A673 (cell line): ENCODE data around the gene RPS6KL1. TPM values are rescaled to one million over a fixed set of nuclear protein-coding genes. Genes with fewer than 3 reads are reported as not detected.

Source experiments
- BruUV-seq: library from RNA; stranded (reverse); fragments of 400-500 nt; replicated peaks from 2 replicates; lab custom pipeline; 2021; lab: Mats Ljungman, UMichigan
- CTCF ChIA-PET: fragments of 300-600 bp; sonication (Branson Sonifier 250); formaldehyde crosslinking; loops from one replicate; lab custom pipeline; 2022; ENCODE audit warnings: antibody characterized with exemption; lab: Charles Lee
- POLR2A ChIA-PET: fragments of 300-600 bp; sonication (Branson Sonifier 250); formaldehyde crosslinking; loops from one replicate; lab custom pipeline; 2022; ENCODE audit warnings: antibody characterized with exemption; ENCODE audit not compliant: low non-redundant PET; lab: Charles Lee
- DNase-seq: peaks from one replicate; pipeline ENCODE4 v3.0.0-alpha.2; 2015; ENCODE audit warnings: low spot score
- H3K27ac ChIP-seq: fragments of 200-600 bp; sonication (generic); 2 replicates; pipeline ENCODE4 v1.5.1; 2016; ENCODE audit warnings: mixed run types, low read depth, mild to moderate bottlenecking, mixed read lengths, antibody characterized with exemption, low read length; ENCODE audit not compliant: poor library complexity, severe bottlenecking
- H3K27me3 ChIP-seq: fragments of 200-600 bp; sonication (generic); replicated peaks from 2 replicates; pipeline ENCODE4 v1.6.1; 2017; ENCODE audit warnings: mixed run types, low read depth, mild to moderate bottlenecking, mixed read lengths, antibody characterized with exemption, low read length; ENCODE audit not compliant: insufficient read depth, poor library complexity
- H3K36me3 ChIP-seq: fragments of 200-600 bp; sonication (generic); 2 replicates; pipeline ENCODE4 v1.6.1; 2016; ENCODE audit warnings: mixed run types, mild to moderate bottlenecking, mixed read lengths, antibody characterized with exemption, low read length; ENCODE audit not compliant: insufficient read depth, poor library complexity, severe bottlenecking
- H3K4me1 ChIP-seq: fragments of 200-600 bp; sonication (generic); 2 replicates; pipeline ENCODE4 v1.6.1; 2017; ENCODE audit warnings: mixed run types, mild to moderate bottlenecking, mixed read lengths, antibody characterized with exemption, low read length; ENCODE audit not compliant: insufficient read depth, poor library complexity, severe bottlenecking
- H3K4me3 ChIP-seq: fragments of 200-600 bp; sonication (generic); 2 replicates; pipeline ENCODE4 v1.5.1; 2016; ENCODE audit warnings: low read depth, mixed run types, mild to moderate bottlenecking, mixed read lengths, low read length; ENCODE audit not compliant: poor library complexity, severe bottlenecking
- H3K9me3 ChIP-seq: fragments of 200-600 bp; sonication (generic); 2 replicates; pipeline ENCODE4 v1.6.1; 2016; ENCODE audit warnings: mixed run types, low read depth, mild to moderate bottlenecking, mixed read lengths, antibody characterized with exemption, low read length; ENCODE audit not compliant: poor library complexity, severe bottlenecking
- EZH2 ChIP-seq: fragments of 200-600 bp; sonication (generic); IDR thresholded peaks from 2 replicates; pipeline ENCODE4 v1.6.1; 2017; ENCODE audit warnings: borderline replicate concordance, low read depth, mild to moderate bottlenecking, mixed read lengths, antibody characterized with exemption, low read length; ENCODE audit not compliant: poor library complexity, severe bottlenecking
- intact Hi-C: fragments of 100-400 bp; cut with micrococcal nuclease; formaldehyde crosslinking; loops from one replicate; pipeline ENCODE4 v1.10.0; 2022; ENCODE audit not compliant: unreplicated experiment
- total RNA-seq: library from RNA; stranded (reverse); gene quantifications from 2 replicates; pipeline ENCODE4 v1.2.3, GENCODE V29; 2021
- TF ChIP-seq, protein P1 (sequence below): fragments of 300-800, 200-600 bp; sonication (generic); conservative IDR thresholded peaks from 2 replicates; pipeline ENCODE4 v1.5.1; 2017; ENCODE audit warnings: low read depth, mild to moderate bottlenecking, antibody characterized with exemption, low read length, moderate library complexity, mixed read lengths

RPS6KL1 gene
- total RNA-seq, 1 experiment from 2014 or later: 0.80 TPM

DNA sequence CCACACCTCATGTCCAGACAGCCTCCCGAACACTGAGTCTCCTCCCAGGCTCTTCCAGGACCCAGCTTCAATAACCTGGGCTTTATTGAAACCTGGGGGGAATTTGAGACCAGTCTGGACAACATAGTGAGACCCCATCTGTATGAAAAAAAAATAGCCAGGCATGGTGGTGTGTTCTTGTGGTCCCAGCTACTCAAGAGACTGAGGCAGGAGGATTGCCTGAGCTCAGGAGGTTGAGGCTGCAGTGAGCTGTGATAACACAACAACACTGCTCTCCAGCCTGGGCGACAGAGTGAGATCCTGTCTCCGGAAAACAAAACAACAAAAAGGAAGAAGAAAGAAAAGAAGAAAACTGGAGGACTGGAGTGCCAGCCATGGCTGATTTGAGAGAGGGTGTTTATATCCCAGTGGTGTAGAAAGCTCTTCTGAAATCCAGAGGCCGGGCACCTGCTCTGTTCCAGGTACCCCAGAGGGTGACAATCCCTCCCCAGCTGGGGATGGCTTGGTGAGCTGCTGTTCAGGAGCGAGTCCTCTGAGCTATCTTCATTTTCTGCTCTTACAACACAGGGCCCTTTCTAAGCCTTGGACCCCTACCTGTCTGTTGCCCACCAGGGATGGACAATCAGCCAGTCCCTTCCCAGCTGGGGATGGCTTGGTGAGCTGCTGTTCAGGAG is 38.3 kb upstream of the RPS6KL1 start:
- Histone ChIP-seq H3K36me3 (no peaks in the 10 kb centered on the region), H3K9me3 (no peaks in the 10 kb centered on the region), H3K4me3 (no peak overlapping the region), H3K27ac (no peak overlapping the region), H3K27me3 (no peaks in the 10 kb centered on the region), H3K4me1 (no peaks in the 10 kb centered on the region)
- TF ChIP-seq EZH2: no peak
- TF ChIP-seq, protein P1, sequence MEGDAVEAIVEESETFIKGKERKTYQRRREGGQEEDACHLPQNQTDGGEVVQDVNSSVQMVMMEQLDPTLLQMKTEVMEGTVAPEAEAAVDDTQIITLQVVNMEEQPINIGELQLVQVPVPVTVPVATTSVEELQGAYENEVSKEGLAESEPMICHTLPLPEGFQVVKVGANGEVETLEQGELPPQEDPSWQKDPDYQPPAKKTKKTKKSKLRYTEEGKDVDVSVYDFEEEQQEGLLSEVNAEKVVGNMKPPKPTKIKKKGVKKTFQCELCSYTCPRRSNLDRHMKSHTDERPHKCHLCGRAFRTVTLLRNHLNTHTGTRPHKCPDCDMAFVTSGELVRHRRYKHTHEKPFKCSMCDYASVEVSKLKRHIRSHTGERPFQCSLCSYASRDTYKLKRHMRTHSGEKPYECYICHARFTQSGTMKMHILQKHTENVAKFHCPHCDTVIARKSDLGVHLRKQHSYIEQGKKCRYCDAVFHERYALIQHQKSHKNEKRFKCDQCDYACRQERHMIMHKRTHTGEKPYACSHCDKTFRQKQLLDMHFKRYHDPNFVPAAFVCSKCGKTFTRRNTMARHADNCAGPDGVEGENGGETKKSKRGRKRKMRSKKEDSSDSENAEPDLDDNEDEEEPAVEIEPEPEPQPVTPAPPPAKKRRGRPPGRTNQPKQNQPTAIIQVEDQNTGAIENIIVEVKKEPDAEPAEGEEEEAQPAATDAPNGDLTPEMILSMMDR: no peak
- DNase-seq: no peak
- ChIA-PET CTCF (no interaction called here), POLR2A (interaction anchor here (0.6 kb wide), 1 partner anchor 1382 kb away, joined by 7 read pairs; no protein-coding TSS in a partner anchor)
- intact Hi-C loops: no loop called here
- BruUV-seq: no TSS peak

DNA sequence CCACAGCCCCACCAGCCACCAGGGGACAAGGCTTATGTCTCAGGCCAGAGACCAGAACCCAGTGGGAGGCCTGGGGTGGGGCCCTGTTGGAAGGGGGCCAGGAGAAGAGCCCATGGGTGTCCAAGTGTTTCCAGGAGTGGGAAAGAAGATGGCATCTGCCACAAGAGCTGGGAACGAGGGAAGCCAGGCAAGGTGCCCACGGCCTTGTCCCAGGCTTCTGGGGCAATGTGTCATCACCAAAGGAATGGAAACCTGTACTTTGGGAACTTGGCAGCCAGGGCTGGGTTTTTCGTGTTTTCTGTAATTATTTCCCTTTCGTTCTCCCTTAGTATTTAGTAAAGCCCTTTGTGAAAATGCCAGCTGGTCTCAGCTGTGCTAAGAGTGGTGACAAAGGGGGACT is 37.7 kb upstream of the RPS6KL1 start:
- intact Hi-C loops: no loop called here
- no peak overlapping the region for H3K4me3 ChIP-seq
- no TSS peak for BruUV-seq
- H3K27ac ChIP-seq: no peak overlapping the region
- no peaks in the 10 kb centered on the region for H3K9me3 ChIP-seq
- TF ChIP-seq, protein P1: no peak
- no peak for TF ChIP-seq EZH2
- no peak for DNase-seq
- CTCF ChIA-PET: no interaction called here
- H3K4me1 ChIP-seq: no peaks in the 10 kb centered on the region
- POLR2A ChIA-PET: no interaction called here
- H3K27me3 ChIP-seq: no peaks in the 10 kb centered on the region
- H3K36me3 ChIP-seq: no peaks in the 10 kb centered on the region

DNA sequence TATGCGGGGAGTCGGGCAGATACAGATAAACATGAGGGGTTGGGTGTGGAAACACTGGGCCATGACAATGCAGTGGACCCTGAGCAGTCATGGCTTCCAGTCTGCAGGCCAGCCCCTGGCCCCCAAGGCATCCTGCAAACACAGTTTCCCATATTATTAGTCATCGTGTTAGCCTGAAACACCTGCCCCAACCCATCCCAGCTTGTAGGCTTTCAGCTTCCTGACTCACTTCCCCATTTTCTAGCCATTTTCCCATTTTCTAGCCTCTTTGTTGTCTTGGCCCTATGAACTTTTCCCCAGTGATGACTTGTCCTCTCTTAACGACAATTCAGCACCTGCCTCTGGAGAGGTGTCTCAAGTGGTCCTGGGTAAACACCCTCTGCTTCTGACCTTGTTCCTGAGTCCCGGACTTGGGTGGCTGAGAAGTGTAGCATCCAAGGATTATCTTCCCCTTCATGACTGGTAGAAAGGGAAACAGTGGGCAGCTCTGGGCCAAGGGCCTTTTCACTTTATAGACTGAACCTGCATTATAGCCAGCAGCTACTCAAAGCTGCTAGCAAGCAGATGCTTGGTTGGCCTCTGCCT is 36.6 kb upstream of the RPS6KL1 start:
- Histone ChIP-seq H3K27ac (no peak overlapping the region), H3K4me1 (peaks cover 4% of the 10 kb centered on the region), H3K36me3 (no peaks in the 10 kb centered on the region), H3K4me3 (no peak overlapping the region), H3K27me3 (no peaks in the 10 kb centered on the region), H3K9me3 (no peaks in the 10 kb centered on the region)
- no peak for TF ChIP-seq EZH2
- TF ChIP-seq, protein P1: no peak
- BruUV-seq: no TSS peak
- DNase-seq: no peak
- intact Hi-C loops: no loop called here
- POLR2A ChIA-PET: interaction anchor here (0.5 kb wide), 1 partner anchor 78 kb away, joined by 5 read pairs; no protein-coding TSS in a partner anchor
- CTCF ChIA-PET: no interaction called here
